Mucosa of descending colon (tissue), 3 donors: ENCODE data around the gene CEP41. TPM values are rescaled to one million over a fixed set of nuclear protein-coding genes. Genes with fewer than 3 reads are reported as not detected.

ENCODE experiments used
- ATAC-seq: fragments of 200-7000 bp; cut with Tn5 transposase; one replicate; pipeline ENCODE4 v1.9.1; 2020; ENCODE audit warnings: mild to moderate bottlenecking, moderate library complexity
- DNase-seq, 3 donors: peaks; one replicate each; pipeline ENCODE4 v3.0.0-alpha.2; 2020
- H3K36me3 ChIP-seq: fragments of 200-600 bp; one replicate; pipeline ENCODE4 v1.8.0; 2021; ENCODE audit warnings: low read depth, mild to moderate bottlenecking
- H3K4me1 ChIP-seq: fragments of 200-600 bp; one replicate; pipeline ENCODE4 v1.8.0; 2021; ENCODE audit warnings: low read depth, mild to moderate bottlenecking
- H3K4me3 ChIP-seq: fragments of 200-600 bp; one replicate; pipeline ENCODE4 v1.8.0; 2021; ENCODE audit warnings: mild to moderate bottlenecking
- H3K9me3 ChIP-seq: fragments of 200-600 bp; one replicate; pipeline ENCODE4 v1.8.0; 2021; ENCODE audit warnings: mild to moderate bottlenecking
- intact Hi-C, 2 donors: fragments of 100-400 bp; cut with DNase I in 1 of 2; cut with micrococcal nuclease in 1 of 2; formaldehyde crosslinking; loops; one replicate each; pipeline versions ENCODE4 v1.11.0 to v1.11.1; 2022; cut with DNase I, micrococcal nuclease
- total RNA-seq, 3 donors: library from RNA; stranded (reverse); fragmentation: NEBNext Ultra II Directional in 2 of 3; extraction: Animal tissue kit (Norgen Biotek cat#: 25700) in 2 of 3; gene quantifications; one replicate each; pipeline versions ENCODE4 v1.2.1 to v1.2.4, GENCODE V29; 2021 to 2023
- TF ChIP-seq, protein P1 (sequence below): fragments of 200-600 bp; IDR thresholded peaks from one replicate; pipeline ENCODE4 v1.8.0; 2022; ENCODE audit warnings: antibody characterized with exemption, mild to moderate bottlenecking
- donor health status: DM: no; HTN: no; CAD: no; lungs with moderate emphysema.
- donor health status: DM: no; HTN: no; CAD: no.
- donor health status: DM: no; HTN: yes; CAD: no.

The CEP41 gene
- total RNA-seq, 3 donors from 2014 or later, result 6.4 to 8.3 (median 6.6) TPM

DNA sequence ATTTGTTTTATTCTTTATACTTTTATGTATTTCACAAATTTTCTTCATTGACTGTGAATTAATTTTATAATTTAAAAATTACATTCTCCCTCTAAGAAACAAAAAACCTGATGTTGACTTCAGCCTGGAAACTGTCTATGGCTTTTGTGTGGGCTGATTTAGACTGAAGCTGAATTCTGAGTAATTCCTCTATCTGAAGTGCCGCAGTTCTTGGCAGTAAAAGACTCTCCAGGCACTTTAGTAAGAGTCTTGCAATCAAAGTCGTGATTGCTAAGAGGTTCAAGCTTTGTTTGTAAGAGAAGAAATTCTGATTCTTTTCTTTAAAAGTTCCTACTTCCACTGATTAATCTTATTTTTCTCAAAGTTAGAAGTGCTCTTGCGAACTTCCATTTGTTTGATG is 3.4 kb upstream of the CEP41 start:
- ATAC-seq (no peak), DNase-seq (no peak)
- Histone ChIP-seq H3K9me3 (no peaks in the 10 kb centered on the region), H3K4me1 (no peaks in the 10 kb centered on the region), H3K36me3 (no peaks in the 10 kb centered on the region), H3K4me3 (no peak overlapping the region)
- intact Hi-C loops, result no loop called here
- TF ChIP-seq, protein P1, sequence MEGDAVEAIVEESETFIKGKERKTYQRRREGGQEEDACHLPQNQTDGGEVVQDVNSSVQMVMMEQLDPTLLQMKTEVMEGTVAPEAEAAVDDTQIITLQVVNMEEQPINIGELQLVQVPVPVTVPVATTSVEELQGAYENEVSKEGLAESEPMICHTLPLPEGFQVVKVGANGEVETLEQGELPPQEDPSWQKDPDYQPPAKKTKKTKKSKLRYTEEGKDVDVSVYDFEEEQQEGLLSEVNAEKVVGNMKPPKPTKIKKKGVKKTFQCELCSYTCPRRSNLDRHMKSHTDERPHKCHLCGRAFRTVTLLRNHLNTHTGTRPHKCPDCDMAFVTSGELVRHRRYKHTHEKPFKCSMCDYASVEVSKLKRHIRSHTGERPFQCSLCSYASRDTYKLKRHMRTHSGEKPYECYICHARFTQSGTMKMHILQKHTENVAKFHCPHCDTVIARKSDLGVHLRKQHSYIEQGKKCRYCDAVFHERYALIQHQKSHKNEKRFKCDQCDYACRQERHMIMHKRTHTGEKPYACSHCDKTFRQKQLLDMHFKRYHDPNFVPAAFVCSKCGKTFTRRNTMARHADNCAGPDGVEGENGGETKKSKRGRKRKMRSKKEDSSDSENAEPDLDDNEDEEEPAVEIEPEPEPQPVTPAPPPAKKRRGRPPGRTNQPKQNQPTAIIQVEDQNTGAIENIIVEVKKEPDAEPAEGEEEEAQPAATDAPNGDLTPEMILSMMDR, result no peak

DNA sequence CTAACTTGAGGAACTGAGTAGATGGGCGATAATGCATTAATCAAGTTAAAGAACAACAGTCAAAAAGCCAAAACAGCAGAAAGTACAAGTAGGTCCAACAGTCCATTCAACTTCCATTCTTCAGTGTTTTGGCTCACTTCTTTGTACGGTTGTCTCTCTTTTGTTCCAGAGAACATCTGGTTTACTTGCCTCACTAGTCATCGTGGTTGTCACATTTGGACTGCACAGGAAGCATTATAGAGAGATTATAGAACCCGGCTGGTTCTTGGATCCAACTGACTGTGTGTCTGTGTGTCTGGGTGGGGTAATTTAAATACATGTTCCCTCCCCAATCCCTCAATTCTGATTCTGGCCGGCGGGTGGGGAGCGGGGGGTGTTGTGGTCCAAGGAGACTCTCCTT is 1.8 kb upstream of the CEP41 start:
- TF ChIP-seq, protein P1, result no peak
- H3K4me3 ChIP-seq, result no peak overlapping the region
- ATAC-seq, result no peak
- no peaks in the 10 kb centered on the region for H3K4me1 ChIP-seq
- intact Hi-C loops, result no loop called here
- no peak for DNase-seq
- no peaks in the 10 kb centered on the region for H3K9me3 ChIP-seq
- H3K36me3 ChIP-seq, result no peaks in the 10 kb centered on the region

DNA sequence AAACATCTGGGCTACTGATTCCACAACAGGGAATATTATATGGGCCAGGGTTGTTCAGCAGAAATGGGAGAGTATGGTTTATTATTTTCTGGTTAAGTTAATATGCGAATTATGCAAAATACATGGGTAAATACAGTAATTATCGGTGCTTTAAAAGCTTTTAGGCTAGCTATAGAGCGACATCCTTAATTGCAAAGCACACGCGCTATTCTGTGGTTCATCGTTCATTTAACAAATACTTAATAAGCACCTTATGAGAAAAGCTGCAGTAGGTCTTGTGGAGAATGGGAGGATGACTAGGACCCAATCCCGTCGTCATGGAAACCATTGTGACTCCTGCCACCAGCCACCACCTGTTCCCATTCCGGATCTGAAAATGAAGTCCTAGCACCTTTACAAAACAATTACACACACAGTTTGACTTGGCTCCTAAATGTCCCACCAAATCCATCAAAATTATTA is 623 bp upstream of the CEP41 start:
- Histone ChIP-seq H3K4me1 (no peaks in the 10 kb centered on the region), H3K36me3 (no peaks in the 10 kb centered on the region), H3K4me3 (peak overlapping the region; percentile 41), H3K9me3 (no peaks in the 10 kb centered on the region)
- intact Hi-C loops, result no loop called here
- TF ChIP-seq, protein P1, result no peak
- no peak for ATAC-seq
- DNase-seq, result no peak

DNA sequence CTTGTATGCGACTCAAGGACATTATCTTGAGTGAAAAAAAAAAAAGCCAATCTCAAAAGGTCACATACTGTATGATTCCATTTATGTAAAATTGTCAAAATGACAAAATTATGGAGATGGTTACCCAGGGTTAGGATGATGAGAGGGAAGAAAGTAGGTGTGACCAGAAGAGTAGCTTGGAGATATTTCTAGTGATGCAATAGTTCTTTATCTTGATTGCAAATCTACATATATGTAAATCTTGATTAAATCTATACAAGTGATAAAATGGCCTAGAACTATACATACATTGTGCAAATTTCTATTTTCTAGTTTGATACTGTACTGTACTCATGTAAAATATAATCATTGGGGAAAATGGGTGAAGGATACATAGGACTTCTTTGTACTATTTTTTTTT is 4.6 kb downstream of the CEP41 start:
- H3K4me1 ChIP-seq, result no peaks in the 10 kb centered on the region
- ATAC-seq (no peak), DNase-seq (no peak)
- intact Hi-C loops, result no loop called here
- no peaks in the 10 kb centered on the region for H3K36me3 ChIP-seq
- H3K9me3 ChIP-seq, result no peaks in the 10 kb centered on the region
- TF ChIP-seq, protein P1, result no peak
- no peak overlapping the region for H3K4me3 ChIP-seq

DNA sequence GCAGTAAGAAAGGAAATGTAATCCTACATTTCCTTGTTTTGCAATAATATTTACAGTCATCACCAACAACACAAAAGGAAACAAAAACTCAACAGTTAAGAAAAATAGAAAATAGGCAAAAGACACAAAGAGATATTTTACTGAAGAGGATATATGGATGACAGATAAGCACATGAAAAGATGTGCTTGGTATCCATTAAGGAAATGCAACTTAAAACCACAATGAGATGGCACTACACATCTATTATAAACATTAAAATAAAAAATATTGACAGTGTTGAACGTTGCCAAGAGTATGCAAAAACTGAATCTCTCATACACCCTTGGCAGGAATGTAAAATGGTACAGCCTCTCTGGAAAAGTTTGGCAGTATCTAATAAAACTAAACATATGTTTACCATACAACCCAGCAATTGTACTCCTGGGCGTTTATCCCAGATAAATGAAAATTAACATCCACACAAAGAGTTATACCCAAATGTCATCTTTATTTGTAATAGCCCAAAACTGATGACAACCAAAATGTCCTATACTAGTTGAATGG is 5.4 kb downstream of the CEP41 start:
- intact Hi-C loops, result no loop called here
- TF ChIP-seq, protein P1, result no peak
- no peak for DNase-seq
- H3K4me3 ChIP-seq, result no peak overlapping the region
- H3K4me1 ChIP-seq, result no peaks in the 10 kb centered on the region
- ATAC-seq, result no peak
- no peaks in the 10 kb centered on the region for H3K36me3 ChIP-seq
- H3K9me3 ChIP-seq, result no peaks in the 10 kb centered on the region

DNA sequence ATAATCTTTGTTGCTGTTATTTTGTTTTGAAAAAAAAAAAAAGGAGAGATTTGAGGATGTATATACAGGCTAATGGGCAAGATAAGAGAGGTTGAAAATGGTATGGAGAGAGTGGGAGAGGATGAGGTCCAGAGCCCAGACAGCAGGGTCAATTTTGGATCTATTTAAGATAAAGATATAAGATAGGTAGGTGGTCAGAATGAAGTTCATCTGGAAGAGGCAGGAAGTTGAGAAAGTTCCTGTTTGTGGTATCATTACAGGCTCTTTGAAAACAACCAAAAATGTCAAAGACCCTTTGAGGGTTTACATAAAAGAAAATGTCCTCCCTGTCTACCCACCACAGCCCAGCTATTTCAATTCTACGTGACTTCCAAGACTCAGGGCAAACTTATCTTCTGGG is 7.5 kb downstream of the CEP41 start:
- DNase-seq, result no peak
- TF ChIP-seq, protein P1, result no peak
- intact Hi-C loops, result no loop called here
- no peak for ATAC-seq
- H3K4me1 ChIP-seq, result no peaks in the 10 kb centered on the region
- no peaks in the 10 kb centered on the region for H3K36me3 ChIP-seq
- no peak overlapping the region for H3K4me3 ChIP-seq
- no peaks in the 10 kb centered on the region for H3K9me3 ChIP-seq
